SW480 (cell line): ENCODE results near the gene SMYD3.
"Not testable (repeated sequence)": the region's sequence is repeated elsewhere in the genome, so short reads cannot be mapped to it uniquely, and the experiment has no call there.

Experiments used
- DNase-seq: peaks from one replicate; pipeline ENCODE4 v3.0.0-alpha.2; 2016; ENCODE audit warnings: low spot score

The SMYD3 gene

GRCh38 chr1:245765230-245766000, 741.7 kb downstream of the SMYD3 start:
- no peak for DNase-seq

- no peak for DNase-seq
Observed at GRCh38 chr1:245763873-245764331, 743.2 kb downstream of the SMYD3 start.

GRCh38 chr1:245762396-245762910, 744.6 kb downstream of the SMYD3 start:
- no peak for DNase-seq

- DNase-seq: no peak
Observed at GRCh38 chr1:245760301-245760700, 746.8 kb downstream of the SMYD3 start.

- no peak for DNase-seq
Observed at GRCh38 chr1:245754463-245754961, 752.6 kb downstream of the SMYD3 start.

GRCh38 chr1:245753807-245754206, 753.3 kb downstream of the SMYD3 start:
- no peak for DNase-seq

- DNase-seq: no peak
Observed at GRCh38 chr1:245752561-245752960, 754.5 kb downstream of the SMYD3 start.

GRCh38 chr1:245751726-245752470, 755.2 kb downstream of the SMYD3 start:
- no peak for DNase-seq

- DNase-seq: no peak
Observed at GRCh38 chr1:245751116-245751515, 756.0 kb downstream of the SMYD3 start.

- DNase-seq: no peak
Observed at GRCh38 chr1:245750261-245750660, 756.8 kb downstream of the SMYD3 start.

- DNase-seq: no peak
Observed at GRCh38 chr1:245749053-245749452, 758.0 kb downstream of the SMYD3 start.

GRCh38 chr1:245748646-245749045, 758.4 kb downstream of the SMYD3 start:
- DNase-seq: no peak

- no peak for DNase-seq
Observed at GRCh38 chr1:245748240-245748639, 758.8 kb downstream of the SMYD3 start.

- DNase-seq: no peak
Observed at GRCh38 chr1:245742896-245743295, 764.2 kb downstream of the SMYD3 start.

GRCh38 chr1:245740336-245740735, 766.7 kb downstream of the SMYD3 start:
- DNase-seq: not testable (repeated sequence)

GRCh38 chr1:245730801-245731200, 776.3 kb downstream of the SMYD3 start:
- no peak for DNase-seq

GRCh38 chr1:245728035-245728434, 779.0 kb downstream of the SMYD3 start:
- DNase-seq: not testable (repeated sequence)

GRCh38 chr1:245721488-245721887, 785.6 kb downstream of the SMYD3 start:
- DNase-seq: no peak

GRCh38 chr1:245718951-245719350, 788.1 kb downstream of the SMYD3 start:
- DNase-seq: no peak

- no peak for DNase-seq
Observed at GRCh38 chr1:245718123-245718522, 789.0 kb downstream of the SMYD3 start.

GRCh38 chr1:245717611-245718010, 789.5 kb downstream of the SMYD3 start:
- DNase-seq: no peak

- DNase-seq: no peak
Observed at GRCh38 chr1:245716561-245716960, 790.5 kb downstream of the SMYD3 start.

GRCh38 chr1:245715970-245716369, 791.1 kb downstream of the SMYD3 start:
- peak; percentile 99 for DNase-seq
